Endothelial cell of umbilical vein (primary cell): ENCODE results near the gene SPATA6L. TPM values are rescaled to one million over a fixed set of nuclear protein-coding genes. Genes with fewer than 3 reads are reported as not detected.
A peak's percentile ranks its signal among the peaks of the same experiment; 100 is the strongest.

ENCODE experiments used
- BruUV-seq: library from RNA; stranded (reverse); fragments of 400-500 nt; replicated peaks from 2 replicates; lab custom pipeline; 2021; lab: Mats Ljungman, UMichigan
- CTCF ChIA-PET: fragments of 300-600, 350-600 bp; sonication (Branson Sonifier 250); formaldehyde crosslinking; loops from one replicate; lab custom pipeline; 2021; ENCODE audit warnings: antibody characterized with exemption, inconsistent platforms; lab: Charles Lee
- POLR2A ChIA-PET: fragments of 300-600, 350-600 bp; sonication (Branson Sonifier 250); formaldehyde crosslinking; loops from one replicate; lab custom pipeline; 2021; ENCODE audit warnings: antibody characterized with exemption, inconsistent platforms; lab: Charles Lee
- DNase-seq: peaks from one replicate; pipeline ENCODE4 v3.0.0-alpha.2; 2011; ENCODE audit warnings: low read depth, low spot score
- FAIRE-seq: peaks from 2 replicates; lab custom pipeline; 2011; peaks lifted over from hg19 to GRCh38; lab: Jason Lieb, UNC
- H2AFZ ChIP-seq: 2 replicates; pipeline ENCODE4 v1.6.0; 2012; ENCODE audit warnings: low read depth, low read length, control low read depth, inconsistent platforms
- H3K27ac ChIP-seq: 2 replicates; pipeline ENCODE4 v1.5.1; 2011; ENCODE audit warnings: low read depth, mild to moderate bottlenecking, control low read depth, low read length, moderate library complexity; ENCODE audit not compliant: insufficient read depth
- H3K27me3 ChIP-seq, 2 experiments: 2 replicates each; pipeline versions ENCODE4 v1.6.0 to v1.6.1; 2011; ENCODE audit warnings: low read length in 2 of 2, mixed read lengths in 1 of 2; ENCODE audit not compliant: control insufficient read depth in 2 of 2, insufficient read depth in 2 of 2
- H3K36me3 ChIP-seq, 2 experiments: 2 replicates in 1 of 2; 3 replicates in 1 of 2; pipeline ENCODE4 v1.5.1; 2011; ENCODE audit warnings: low read length in 2 of 2, mild to moderate bottlenecking in 1 of 2, moderate library complexity in 1 of 2; ENCODE audit not compliant: control insufficient read depth in 2 of 2, insufficient read depth in 2 of 2; ENCODE audit errors: extremely low read depth in 1 of 2
- H3K4me1 ChIP-seq: 3 replicates; pipeline ENCODE4 v1.5.1; 2011; ENCODE audit warnings: mild to moderate bottlenecking, low read length; ENCODE audit not compliant: control insufficient read depth, insufficient read depth; ENCODE audit errors: extremely low read depth
- H3K4me2 ChIP-seq: 2 replicates; pipeline ENCODE4 v1.6.1; 2011; ENCODE audit warnings: low read length, control low read depth, mixed read lengths; ENCODE audit not compliant: insufficient read depth
- H3K4me3 ChIP-seq, 3 experiments: fragments of 200-600 bp in 1 of 3; sonication (generic), shearing (Covaris generic) in 1 of 3; replicated peaks in 1 of 3; 2 replicates each; pipeline ENCODE4 v1.5.1; 2011 to 2016; ENCODE audit warnings: control low read depth in 3 of 3, low read length in 3 of 3, mild to moderate bottlenecking in 2 of 3, inconsistent platforms in 1 of 3, low read depth in 1 of 3, moderate library complexity in 1 of 3; ENCODE audit not compliant: insufficient read depth in 1 of 3
- H3K79me2 ChIP-seq: 2 replicates; pipeline ENCODE4 v1.6.0; 2012; ENCODE audit warnings: low read length, inconsistent platforms; ENCODE audit not compliant: control insufficient read depth, insufficient read depth
- H3K9ac ChIP-seq: replicated peaks from 2 replicates; pipeline ENCODE3; 2011; ENCODE audit warnings: low read length, control low read depth; ENCODE audit not compliant: insufficient read depth; ENCODE audit errors: extremely low read depth
- H3K9me1 ChIP-seq: replicated peaks from 3 replicates; pipeline ENCODE4 v1.6.0; 2011; ENCODE audit warnings: mild to moderate bottlenecking, low read length; ENCODE audit not compliant: control insufficient read depth, insufficient read depth; ENCODE audit errors: extremely low read depth
- H3K9me3 ChIP-seq: replicated peaks from 2 replicates; pipeline ENCODE4 v1.5.1; 2012; ENCODE audit warnings: low read length, inconsistent platforms; ENCODE audit not compliant: control insufficient read depth, insufficient read depth
- H4K20me1 ChIP-seq: replicated peaks from 2 replicates; pipeline ENCODE3; 2011; ENCODE audit warnings: mild to moderate bottlenecking, low read length; ENCODE audit not compliant: control insufficient read depth, insufficient read depth; ENCODE audit errors: extremely low read depth
- EZH2 ChIP-seq: IDR thresholded peaks from 2 replicates; pipeline ENCODE4 v1.6.1; 2012; ENCODE audit warnings: borderline replicate concordance, low read depth, mild to moderate bottlenecking, moderate library complexity, low read length, inconsistent platforms; ENCODE audit not compliant: severe bottlenecking
- FOS ChIP-seq: IDR thresholded peaks from 2 replicates; pipeline ENCODE4 v1.6.1; 2011; ENCODE audit warnings: mild to moderate bottlenecking, low read length, moderate library complexity, borderline replicate concordance; ENCODE audit not compliant: insufficient read depth
- JUN ChIP-seq: IDR thresholded peaks from 2 replicates; pipeline ENCODE4 v1.6.1; 2011; ENCODE audit warnings: borderline replicate concordance, low read depth; ENCODE audit not compliant: insufficient read length, insufficient read depth
- MYC ChIP-seq: IDR thresholded peaks from one replicate; pipeline ENCODE4 v1.6.1; 2011; ENCODE audit warnings: mild to moderate bottlenecking, low read depth, low read length
- POLR2A ChIP-seq: IDR thresholded peaks from 2 replicates; pipeline ENCODE4 v1.6.1; 2012; ENCODE audit warnings: low read depth, mild to moderate bottlenecking, control low read depth, low read length
- POLR2AphosphoS5 ChIP-seq: IDR thresholded peaks from 2 replicates; pipeline ENCODE4 v1.6.1; 2012; ENCODE audit warnings: low read depth, mild to moderate bottlenecking, control low read depth, low read length, moderate library complexity; ENCODE audit not compliant: insufficient read depth
- dilution Hi-C: fragments of 300-500 bp; cut with MboI; formaldehyde crosslinking; loops from one replicate; pipeline ENCODE4 v1.15.0; 2019; ENCODE audit warnings: low sequenced_read_pairs; ENCODE audit not compliant: extremely low pct_ligation_motif_present
- intact Hi-C: fragments of 100-400 bp; cut with micrococcal nuclease; formaldehyde crosslinking; loops from one replicate; pipeline ENCODE4 v1.10.0; 2022
- polyA plus RNA-seq, 4 experiments: library from polyadenylated mRNA; depleted of rRNA in 3 of 4; stranded (reverse) in 3 of 4; unstranded in 1 of 4; fragments of >200 nt; gene quantifications; 2 replicates each; pipeline versions ENCODE4 v1.2.1 to v1.2.3, GENCODE V29; 2011 to 2012; ENCODE audit warnings: missing spikeins in 1 of 4
- total RNA-seq: library from RNA; stranded (reverse); gene quantifications from 2 replicates; pipeline ENCODE4 v1.2.3, GENCODE V29; 2021
- TF ChIP-seq, protein P1 (sequence below): IDR thresholded peaks from 2 replicates; pipeline ENCODE4 v1.6.1; 2011; ENCODE audit not compliant: insufficient read depth, insufficient read length

The SPATA6L gene
- total and polyA plus RNA-seq, 2 donors (not counting 3 experiments of a cell fraction or from before 2014, with no cell fraction given), result 0.40 to 1.5 TPM

GRCh38 chr9:4617752-4618151 lies 48.5 kb downstream of the SPATA6L start:
- H3K4me1 ChIP-seq, result peaks cover 4% of the 10 kb centered on the region
- CTCF ChIA-PET, result interaction anchor here (0.8 kb wide), 2 partner anchors 13 to 27 kb away, joined by 3 read pairs; no protein-coding TSS in a partner anchor
- H4K20me1 ChIP-seq, result no peaks in the 10 kb centered on the region
- H3K79me2 ChIP-seq, result no peaks in the 10 kb centered on the region
- no peaks in the 10 kb centered on the region for H3K9me1 ChIP-seq
- POLR2A ChIA-PET, result no interaction called here
- intact Hi-C loops, result no loop called here
- BruUV-seq, result no TSS peak
- no peaks in the 10 kb centered on the region for H3K36me3 ChIP-seq
- FAIRE-seq, result no peak
- dilution Hi-C loops, result no loop called here
- H3K4me2 ChIP-seq, result no peak overlapping the region
- peaks cover 0 to 1% of the 10 kb centered on the region in 2 experiments for H3K27me3 ChIP-seq
- H3K27ac ChIP-seq, result no peak overlapping the region
- TF ChIP-seq POLR2AphosphoS5 (no peak), JUN (peak; percentile 33)
- no peaks in the 10 kb centered on the region for H3K9me3 ChIP-seq
- no peak overlapping the region for H2AFZ ChIP-seq
- no peak overlapping the region for H3K4me3 ChIP-seq
- DNase-seq, result peak; percentile 5
- H3K9ac ChIP-seq, result no peak overlapping the region

GRCh38 chr9:4615778-4616177 lies 50.5 kb downstream of the SPATA6L start:
- CTCF ChIA-PET, result no interaction called here
- BruUV-seq, result no TSS peak
- Histone ChIP-seq H3K9me3 (no peaks in the 10 kb centered on the region), H3K9me1 (no peaks in the 10 kb centered on the region), H2AFZ (no peak overlapping the region), H4K20me1 (no peaks in the 10 kb centered on the region), H3K79me2 (no peaks in the 10 kb centered on the region), H3K4me1 (peaks cover 4% of the 10 kb centered on the region), H3K4me3 (no peak overlapping the region), H3K27me3 (peaks cover 0 to 1% of the 10 kb centered on the region in 2 experiments), H3K4me2 (no peak overlapping the region), H3K27ac (no peak overlapping the region), H3K9ac (no peak overlapping the region), H3K36me3 (no peaks in the 10 kb centered on the region)
- intact Hi-C loops (no loop called here), dilution Hi-C loops (no loop called here)
- TF ChIP-seq JUN, result no peak
- TF ChIP-seq FOS, result no peak
- TF ChIP-seq POLR2A, result no peak
- TF ChIP-seq MYC, result no peak
- TF ChIP-seq, protein P1, sequence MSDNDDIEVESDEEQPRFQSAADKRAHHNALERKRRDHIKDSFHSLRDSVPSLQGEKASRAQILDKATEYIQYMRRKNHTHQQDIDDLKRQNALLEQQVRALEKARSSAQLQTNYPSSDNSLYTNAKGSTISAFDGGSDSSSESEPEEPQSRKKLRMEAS, result no peak
- TF ChIP-seq EZH2, result no peak
- TF ChIP-seq POLR2AphosphoS5, result no peak
- no peak for DNase-seq
- FAIRE-seq, result no peak
- POLR2A ChIA-PET, result no interaction called here
